Stimulated activated CD4-positive, alpha-beta T cell treated with anti-CD3 and anti-CD28 coated beads, Interleukin-2, amount 100 ng/mL, for 24 hours (primary cell): ENCODE results near the gene SMAD2.

Experiments
- DNase-seq, 2 donors: peaks; one replicate each; pipeline ENCODE4 v3.0.0-alpha.2; 2020

The SMAD2 gene

GRCh38 chr18:47893939-47894699 lies 36.3 kb downstream of the SMAD2 start:
- DNase-seq: no peak

GRCh38 chr18:47893047-47893446 lies 37.4 kb downstream of the SMAD2 start:
- DNase-seq: no peak

- no peak for DNase-seq
Measured at GRCh38 chr18:47888156-47888555, 42.3 kb downstream of the SMAD2 start.

GRCh38 chr18:47887227-47887626 lies 43.2 kb downstream of the SMAD2 start:
- DNase-seq: no peak

GRCh38 chr18:47883771-47884413 lies 46.6 kb downstream of the SMAD2 start:
- peak; percentile 27 to 52 for DNase-seq

- DNase-seq: no peak
Measured at GRCh38 chr18:47882641-47883040, 47.8 kb downstream of the SMAD2 start.

- DNase-seq: no peak
Measured at GRCh38 chr18:47881752-47882455, 48.6 kb downstream of the SMAD2 start.

GRCh38 chr18:47881042-47881441 lies 49.4 kb downstream of the SMAD2 start:
- no peak for DNase-seq

- DNase-seq: no peak
Measured at GRCh38 chr18:47877892-47878291, 52.6 kb downstream of the SMAD2 start.

- DNase-seq: no peak
Measured at GRCh38 chr18:47876813-47877212, 53.6 kb downstream of the SMAD2 start.

GRCh38 chr18:47873625-47874024 lies 56.8 kb downstream of the SMAD2 start:
- no peak for DNase-seq

GRCh38 chr18:47872426-47872825 lies 58.0 kb downstream of the SMAD2 start:
- no peak for DNase-seq

- DNase-seq: no peak
Measured at GRCh38 chr18:47871288-47871687, 59.2 kb downstream of the SMAD2 start.

- no peak for DNase-seq
Measured at GRCh38 chr18:47870605-47871004, 59.9 kb downstream of the SMAD2 start.

GRCh38 chr18:47868744-47869143 lies 61.7 kb downstream of the SMAD2 start:
- no peak for DNase-seq

- DNase-seq: no peak
Measured at GRCh38 chr18:47865183-47865582, 65.3 kb downstream of the SMAD2 start.

GRCh38 chr18:47863041-47863440 lies 67.4 kb downstream of the SMAD2 start:
- no peak for DNase-seq

GRCh38 chr18:47858607-47859006 lies 71.9 kb downstream of the SMAD2 start:
- no peak for DNase-seq

GRCh38 chr18:47847635-47848034 lies 82.8 kb downstream of the SMAD2 start:
- no peak for DNase-seq

- DNase-seq: no peak
Measured at GRCh38 chr18:47846431-47846830, 84.0 kb downstream of the SMAD2 start.

- DNase-seq: no peak
Measured at GRCh38 chr18:47844828-47845498, 85.5 kb downstream of the SMAD2 start.

- DNase-seq: no peak
Measured at GRCh38 chr18:47842836-47843235, 87.6 kb downstream of the SMAD2 start.

- no peak for DNase-seq
Measured at GRCh38 chr18:47838396-47838795, 92.1 kb downstream of the SMAD2 start.
